NB4 (cell line): Measurements from ENCODE around the gene RANBP1.

Experiments
- DNase-seq: peaks from one replicate; pipeline ENCODE4 v3.0.0; 2010; ENCODE audit warnings: low read depth
- H3K4me3 ChIP-seq: one replicate; pipeline ENCODE4 v1.5.1; 2011; ENCODE audit warnings: mild to moderate bottlenecking, low read depth, low read length, moderate library complexity
- CTCF ChIP-seq: IDR thresholded peaks from one replicate; pipeline ENCODE4 v1.5.1; 2012; ENCODE audit warnings: low read depth, low read length
- MAX ChIP-seq: IDR thresholded peaks from 2 replicates; pipeline ENCODE4 v1.6.1; 2011; ENCODE audit warnings: low read depth, low read length
- MYC ChIP-seq: IDR thresholded peaks from 2 replicates; pipeline ENCODE4 v1.6.1; 2011; ENCODE audit warnings: low read depth, low read length
- POLR2A ChIP-seq: IDR thresholded peaks from 2 replicates; pipeline ENCODE4 v1.6.1; 2011; ENCODE audit warnings: mild to moderate bottlenecking; ENCODE audit not compliant: insufficient read length; ENCODE audit errors: extremely low read depth

The RANBP1 gene

GRCh38 chr22:20076627-20077172, 39.2 kb upstream of the RANBP1 start:
- DNase-seq, result no peak
- no peak for TF ChIP-seq POLR2A
- no peak for TF ChIP-seq CTCF
- TF ChIP-seq MAX, result no peak
- TF ChIP-seq MYC, result no peak
- no peak overlapping the region for H3K4me3 ChIP-seq

- peak; percentile 48 for TF ChIP-seq POLR2A
- TF ChIP-seq MAX, result peak; percentile 30; the same call in 1 of the 2 replicates
- no peak for TF ChIP-seq MYC
- peak; percentile 89 for DNase-seq
- peak within 1 kb of the TSS; percentile 95 for H3K4me3 ChIP-seq
Measured at GRCh38 chr22:20079745-20080444, 36.0 kb upstream of the RANBP1 start, which contains the start of gene DGCR8. DGCR8 (plus strand) TSS chr22:20080241; CDS start chr22:20085964, 5,723 bp downstream.

- peak overlapping the region; percentile 95 for H3K4me3 ChIP-seq
- TF ChIP-seq CTCF (no peak), MYC (no peak), MAX (no peak), POLR2A (no peak)
- peak; percentile 66 for DNase-seq
Measured at GRCh38 chr22:20080445-20080775, 35.5 kb upstream of the RANBP1 start.

- peak overlapping the region; percentile 95 for H3K4me3 ChIP-seq
- DNase-seq, result peak; percentile 52
- TF ChIP-seq POLR2A, result no peak
- no peak for TF ChIP-seq CTCF
- no peak for TF ChIP-seq MYC
- no peak for TF ChIP-seq MAX
Measured at GRCh38 chr22:20080776-20081654, 34.9 kb upstream of the RANBP1 start.

- TF ChIP-seq MAX, result no peak
- no peak for TF ChIP-seq CTCF
- no peak for TF ChIP-seq MYC
- no peak for TF ChIP-seq POLR2A
- DNase-seq, result no peak
- H3K4me3 ChIP-seq, result peak overlapping the region; percentile 28
Measured at GRCh38 chr22:20083157-20083890, 32.6 kb upstream of the RANBP1 start.
